HEK293T (cell line): ENCODE data around the gene HS3ST4.

Experiments used
- ARNT ChIP-seq: fragments of 450-650 bp; IDR thresholded peaks from 2 replicates; pipeline ENCODE4 v1.6.1; 2017; ENCODE audit warnings: mild to moderate bottlenecking
- BHLHE40 ChIP-seq: fragments of 450-650 bp; IDR thresholded peaks from 2 replicates; pipeline ENCODE4 v1.6.1; 2016; ENCODE audit warnings: mild to moderate bottlenecking, moderate library complexity, borderline replicate concordance
- ELF4 ChIP-seq: fragments of 450-650 bp; IDR thresholded peaks from 2 replicates; pipeline ENCODE4 v1.6.1; 2017; ENCODE audit warnings: antibody characterized with exemption
- FOXA1 ChIP-seq: fragments of 450-650 bp; IDR thresholded peaks from 2 replicates; pipeline ENCODE4 v1.6.1; 2016; ENCODE audit warnings: mild to moderate bottlenecking
- FOXK2 ChIP-seq: fragments of 450-650 bp; IDR thresholded peaks from 2 replicates; pipeline ENCODE4 v1.6.1; 2016; ENCODE audit warnings: mild to moderate bottlenecking
- FOXM1 ChIP-seq: fragments of 450-650 bp; IDR thresholded peaks from 2 replicates; pipeline ENCODE4 v1.6.1; 2017; ENCODE audit warnings: mild to moderate bottlenecking, borderline replicate concordance
- HDGF ChIP-seq: fragments of 450-650 bp; IDR thresholded peaks from 2 replicates; pipeline ENCODE4 v1.6.1; 2017; ENCODE audit warnings: antibody characterized with exemption, borderline replicate concordance
- LEF1 ChIP-seq: fragments of 450-650 bp; IDR thresholded peaks from 2 replicates; pipeline ENCODE4 v1.6.1; 2017; ENCODE audit warnings: mild to moderate bottlenecking, borderline replicate concordance
- PKNOX1 ChIP-seq: fragments of 450-650 bp; IDR thresholded peaks from 2 replicates; pipeline ENCODE4 v1.6.1; 2016
- SP1 ChIP-seq: fragments of 450-650 bp; IDR thresholded peaks from 2 replicates; pipeline ENCODE4 v1.6.1; 2017
- SUZ12 ChIP-seq: fragments of 450-650 bp; IDR thresholded peaks from 2 replicates; pipeline ENCODE4 v1.6.1; 2016; ENCODE audit warnings: mild to moderate bottlenecking
- ZNF384 ChIP-seq: fragments of 450-650 bp; IDR thresholded peaks from 2 replicates; pipeline ENCODE4 v1.6.1; 2016

- TF ChIP-seq FOXA1 (no peak), FOXM1 (no peak), HDGF (no peak), SP1 (no peak), ARNT (no peak), FOXK2 (no peak), PKNOX1 (no peak), BHLHE40 (no peak), SUZ12 (no peak), ZNF384 (no peak), ELF4 (no peak), LEF1 (no peak)
These were observed 201.6 kb downstream of the HS3ST4 start for GRCh38 chr16:25893332-25893731.
